ENCODE data around the gene SULT1A1.
"Not testable (repeated sequence)": the region's sequence is repeated elsewhere in the genome, so short reads cannot be mapped to it uniquely, and the experiment has no call there.

The SULT1A1 gene

DNA sequence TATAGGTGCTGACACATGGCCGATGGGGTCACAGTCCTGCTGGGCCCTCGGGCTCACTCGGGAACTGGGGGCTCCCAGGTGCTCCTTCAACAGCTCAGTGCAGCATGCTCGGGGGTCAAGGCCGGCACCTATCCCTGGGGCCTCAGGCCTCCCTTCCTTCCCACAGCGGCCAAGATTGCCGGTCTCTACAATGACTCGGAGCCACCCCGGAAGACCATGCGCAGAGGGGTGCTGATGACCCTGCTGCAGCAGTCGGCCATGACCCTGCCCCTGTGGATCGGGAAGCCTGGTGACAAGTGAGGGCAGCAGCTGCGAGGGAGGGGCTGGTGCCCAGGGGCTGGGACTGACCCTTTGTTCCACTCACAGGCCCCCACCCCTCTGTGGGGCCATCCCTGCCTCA, 19.9 kb downstream of the SULT1A1 start:
- DNase-seq, result no peak

DNA sequence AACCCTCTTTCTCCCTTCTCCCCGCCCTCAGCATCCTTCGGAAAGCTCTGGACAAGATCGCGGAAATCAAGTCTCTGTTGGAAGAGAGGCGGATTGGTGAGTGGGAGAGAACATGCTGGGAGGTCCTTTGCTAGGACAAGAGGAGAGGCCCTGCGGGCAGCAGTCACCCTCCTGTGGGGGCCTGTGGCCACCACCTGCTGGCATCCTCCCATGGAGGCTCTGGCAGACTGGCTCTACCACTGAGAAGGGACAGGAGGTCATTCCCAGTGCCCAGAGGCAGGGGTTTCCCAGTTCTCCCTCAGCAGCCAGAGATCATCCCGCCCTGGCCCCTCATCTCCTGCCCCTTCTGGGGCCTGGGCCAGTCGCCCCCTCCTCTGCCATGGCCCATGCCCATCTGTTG, 20.8 kb downstream of the SULT1A1 start:
- no peak for DNase-seq

DNA sequence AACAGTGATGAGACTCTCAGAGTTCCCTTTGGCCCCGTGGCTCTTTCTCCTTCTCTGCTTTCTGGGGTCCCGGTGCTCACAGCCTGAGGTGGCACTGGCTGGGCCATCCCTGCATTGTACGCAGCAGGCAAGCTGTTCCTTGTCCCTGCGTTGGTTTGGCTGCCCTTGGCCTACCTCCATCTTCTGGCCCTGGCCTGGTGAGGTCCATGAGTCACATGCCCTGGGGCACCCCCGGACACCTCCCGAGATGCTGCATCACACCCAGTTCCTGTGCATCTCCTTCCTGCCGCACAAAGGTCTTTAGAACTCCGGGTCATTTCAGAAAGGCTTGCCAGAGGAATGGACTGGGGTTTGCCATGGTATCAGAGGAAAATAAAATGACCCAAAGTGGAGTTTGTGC, 22.5 kb downstream of the SULT1A1 start:
- no peak for DNase-seq

DNA sequence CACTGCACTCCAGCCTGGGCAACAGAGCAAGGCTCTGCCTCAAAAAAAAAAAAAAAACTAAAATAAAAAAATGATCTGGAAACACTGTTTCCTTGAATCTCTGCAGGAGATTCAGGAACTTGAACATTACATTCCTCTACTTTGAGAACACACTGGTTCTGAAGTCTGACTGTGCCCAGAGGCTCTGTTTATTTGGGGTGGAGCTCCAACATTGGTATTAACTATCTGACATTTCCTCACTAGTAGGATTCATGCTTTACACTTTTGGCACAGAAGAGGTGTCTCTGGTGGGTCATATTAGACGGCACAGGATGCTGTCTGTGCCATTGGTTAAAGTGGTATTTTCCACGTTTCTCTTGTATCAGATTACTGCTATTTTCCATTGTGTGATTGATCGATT, 23.4 kb downstream of the SULT1A1 start:
- no peak for DNase-seq

DNA sequence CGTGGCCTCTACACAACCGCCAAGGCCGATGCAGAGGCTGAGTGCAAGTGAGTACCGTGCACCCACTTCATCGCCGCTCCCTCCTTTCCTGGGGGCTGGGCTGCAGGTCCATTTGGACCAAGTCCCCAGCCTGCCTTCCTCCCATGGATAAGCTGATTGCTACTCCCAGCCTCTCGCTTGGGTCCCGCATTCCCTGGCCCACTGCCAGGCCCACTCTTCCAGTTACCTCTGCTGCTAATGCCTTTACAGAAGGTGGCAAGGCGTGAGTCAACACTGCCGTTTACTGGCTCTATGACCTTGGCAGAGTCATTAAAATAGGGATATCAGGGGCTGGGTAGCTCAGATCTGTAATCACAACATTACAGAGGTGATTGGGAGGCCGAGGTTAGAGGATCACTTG, 24.2 kb downstream of the SULT1A1 start:
- DNase-seq, result no peak

DNA sequence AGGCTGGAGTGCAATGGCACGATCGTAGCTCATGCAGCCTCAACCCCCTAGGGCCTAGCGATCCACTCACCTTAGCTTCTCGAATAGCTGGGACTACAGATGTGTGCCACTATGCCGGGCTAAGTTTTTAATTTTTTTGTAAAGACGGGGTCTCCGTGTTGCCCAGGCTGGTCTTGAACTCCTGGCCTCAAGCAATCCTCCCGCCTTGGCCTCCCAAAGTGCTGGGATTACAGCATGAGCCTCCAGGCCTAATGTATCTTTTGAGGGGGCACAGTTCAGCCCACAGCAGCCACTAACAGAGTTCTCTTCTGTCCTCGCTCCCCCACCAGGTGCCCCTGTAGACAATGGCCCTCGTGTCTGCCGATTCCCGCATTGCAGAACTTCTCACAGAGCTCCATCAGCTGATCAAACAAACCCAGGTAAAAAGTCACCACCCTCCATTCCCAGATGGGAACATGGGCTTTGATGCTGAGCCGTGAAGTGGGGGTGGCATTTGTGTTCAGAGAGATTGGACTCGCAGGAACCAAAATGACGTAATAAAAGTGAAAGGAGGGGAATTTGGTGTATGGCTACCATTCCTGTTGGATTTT, 29.0 kb downstream of the SULT1A1 start:
- no peak for DNase-seq

DNA sequence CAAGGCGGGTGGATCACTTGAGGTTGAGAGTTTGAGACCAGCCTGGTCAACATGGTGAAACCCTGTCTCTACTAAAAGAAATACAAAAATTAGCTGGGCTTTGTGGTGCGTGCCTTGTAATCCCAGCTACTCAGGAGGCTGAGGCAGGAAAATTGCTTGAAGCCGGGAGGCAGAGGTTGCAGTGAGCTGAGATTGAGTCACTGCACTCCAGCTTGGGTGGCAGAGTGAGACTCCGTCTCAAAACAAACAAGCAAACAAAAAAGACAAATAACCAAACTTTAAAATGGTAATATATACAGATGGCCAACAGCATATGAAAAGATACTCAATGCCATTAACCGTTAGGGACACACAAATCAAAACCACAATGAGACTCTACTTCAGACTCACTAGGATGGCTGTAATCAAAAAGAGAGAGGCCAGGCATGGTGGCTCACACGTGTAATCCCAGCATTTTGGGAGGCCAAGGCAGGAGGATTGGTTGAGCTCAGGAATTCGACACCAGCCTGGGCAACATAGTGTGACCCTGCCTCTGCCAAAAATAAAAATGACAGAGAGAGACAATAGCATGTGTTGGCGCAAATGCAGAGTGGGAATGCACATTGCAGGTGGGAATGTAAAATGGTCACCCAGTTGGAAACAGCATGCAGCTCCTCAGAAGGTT, 34.3 kb downstream of the SULT1A1 start:
- DNase-seq, result no peak

DNA sequence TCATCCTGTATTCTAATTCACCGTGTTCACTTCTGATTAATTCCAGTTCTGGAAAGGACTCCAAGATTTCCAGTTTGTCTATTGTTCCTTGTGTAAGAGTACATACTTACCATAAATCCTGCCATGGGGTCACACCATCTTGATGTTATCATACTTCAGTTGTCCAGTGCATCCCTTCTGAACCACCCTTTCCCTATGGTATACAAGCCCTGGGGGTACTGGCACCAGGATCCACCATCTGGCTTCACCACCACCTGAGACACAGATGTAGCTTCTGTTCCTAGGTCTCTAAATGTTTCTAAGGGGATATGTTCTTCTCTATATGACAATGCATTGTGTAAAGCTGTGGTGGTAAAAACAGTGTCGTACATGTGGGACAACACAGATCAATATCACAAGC, 34.9 kb downstream of the SULT1A1 start:
- DNase-seq, result no peak

DNA sequence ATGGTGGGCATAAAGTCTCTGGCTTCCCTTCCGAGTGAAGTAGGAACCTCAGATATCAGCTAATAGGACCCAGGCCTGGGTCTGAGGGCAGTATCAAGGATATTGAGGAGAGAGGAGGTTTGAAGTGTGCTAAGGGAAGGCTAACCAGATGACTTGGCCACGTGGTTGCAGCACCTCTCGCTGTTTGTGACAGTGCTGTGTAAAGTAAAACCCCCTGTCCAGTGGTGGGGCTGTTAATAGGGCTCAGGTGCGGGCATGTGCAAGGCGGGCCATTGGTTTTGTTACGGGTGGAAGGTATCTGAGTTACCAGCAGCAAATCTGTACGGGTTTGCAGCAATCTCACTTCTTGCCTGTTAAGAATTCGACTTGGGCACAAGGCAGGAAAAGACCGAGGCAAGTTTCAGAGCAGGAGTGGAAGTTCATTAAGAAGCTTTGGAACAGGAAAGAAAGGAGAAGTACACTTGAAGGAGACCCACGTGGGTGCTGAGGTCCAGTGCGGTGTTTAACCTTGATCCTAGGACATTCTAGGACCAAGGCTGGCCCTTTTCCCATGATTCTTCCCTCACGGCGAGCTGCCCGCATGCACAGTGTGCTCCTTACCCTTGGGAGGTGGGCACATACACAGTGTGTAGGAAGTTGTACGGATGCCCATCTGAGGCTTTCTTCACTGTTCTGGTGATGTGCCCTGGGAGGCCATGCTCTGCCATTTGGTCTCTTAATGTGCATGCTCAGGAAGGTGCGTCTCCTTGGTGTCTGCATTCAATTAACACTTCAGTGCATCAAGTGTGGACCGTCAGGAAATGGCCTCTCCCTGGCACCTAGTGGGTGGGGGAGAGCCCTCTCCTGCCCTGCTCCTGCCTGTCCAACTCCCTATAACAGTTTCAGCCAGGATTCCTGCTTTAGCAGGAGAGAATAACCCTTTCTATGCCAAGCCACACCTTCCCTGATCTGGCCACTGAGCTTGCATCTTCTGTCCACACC, 35.8 kb downstream of the SULT1A1 start:
- no peak for DNase-seq

DNA sequence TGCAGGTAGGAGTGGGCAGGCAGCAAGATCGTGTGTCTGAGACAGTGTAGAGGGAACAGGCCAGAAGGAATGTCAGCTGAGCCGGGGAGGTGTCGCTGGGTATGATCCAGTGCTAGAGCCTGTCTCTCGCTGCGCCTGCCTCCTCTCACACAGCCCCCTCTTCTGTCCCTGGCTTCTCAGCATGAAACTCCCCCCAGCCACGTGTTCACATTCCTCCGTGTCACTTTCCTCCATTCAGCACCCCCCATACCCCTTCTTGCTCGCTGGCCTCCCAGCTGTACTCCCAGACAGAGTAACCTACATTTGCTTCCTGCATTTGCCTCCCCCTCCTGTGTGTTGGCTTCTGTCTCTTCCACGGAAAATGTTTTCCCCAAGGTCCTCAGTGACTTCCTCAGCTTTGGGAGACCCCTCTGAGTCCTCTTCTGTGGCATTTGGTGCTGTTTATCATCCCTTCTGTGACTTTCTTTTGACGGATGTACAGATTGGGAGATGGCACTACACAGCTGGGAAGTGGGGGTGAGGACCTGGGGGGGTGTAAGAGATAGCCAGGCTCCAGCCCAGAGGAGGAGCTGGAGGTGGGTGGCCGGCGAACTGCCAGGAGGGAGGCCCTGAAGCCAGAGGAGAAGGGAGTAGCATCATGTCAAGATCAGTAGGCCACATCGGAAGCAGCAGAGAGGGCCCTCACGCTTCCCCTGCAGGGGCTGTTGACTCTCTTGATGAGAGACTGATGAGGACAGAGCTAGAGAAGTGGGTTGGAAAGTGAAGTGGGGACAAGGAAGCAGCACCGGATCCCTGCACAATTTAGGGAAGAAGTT, 36.9 kb downstream of the SULT1A1 start:
- no peak for DNase-seq

DNA sequence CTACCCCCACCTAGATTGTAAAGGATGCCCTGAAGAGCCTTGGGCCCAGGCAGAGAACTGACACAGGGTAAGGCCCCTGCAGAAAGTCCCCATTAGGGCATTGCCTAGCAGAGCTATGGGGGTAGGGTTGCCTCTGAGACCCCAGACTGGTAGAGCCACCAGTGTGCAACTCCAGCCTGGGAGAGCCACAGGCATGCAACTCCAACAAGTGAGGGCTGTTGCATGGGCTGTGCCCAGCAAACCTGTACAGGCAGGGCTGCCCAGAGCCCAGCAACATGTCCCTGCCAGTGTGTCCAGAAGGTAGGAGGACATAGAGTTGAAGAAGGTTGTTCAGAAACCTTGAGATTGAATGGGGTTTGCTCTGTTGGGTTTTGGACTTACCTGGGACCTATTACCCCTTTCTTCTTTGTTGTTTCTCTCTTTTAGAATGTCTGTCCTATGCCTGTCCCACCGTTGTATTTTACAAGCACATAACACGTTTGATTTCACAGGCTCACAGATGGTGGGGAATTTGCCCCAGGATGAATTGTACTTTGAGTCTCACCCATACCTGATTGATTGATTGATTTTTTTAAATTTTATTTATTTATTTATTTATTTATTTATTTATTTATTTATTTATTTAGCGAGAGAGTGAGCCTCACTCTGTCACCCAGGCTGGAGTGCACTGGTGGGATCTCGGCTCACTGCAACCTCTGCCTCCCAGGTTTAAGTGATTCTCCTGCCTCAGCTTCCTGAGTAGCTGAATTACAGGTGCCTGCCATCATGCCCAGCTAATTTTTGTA, 39.7 kb downstream of the SULT1A1 start:
- no peak for DNase-seq

DNA sequence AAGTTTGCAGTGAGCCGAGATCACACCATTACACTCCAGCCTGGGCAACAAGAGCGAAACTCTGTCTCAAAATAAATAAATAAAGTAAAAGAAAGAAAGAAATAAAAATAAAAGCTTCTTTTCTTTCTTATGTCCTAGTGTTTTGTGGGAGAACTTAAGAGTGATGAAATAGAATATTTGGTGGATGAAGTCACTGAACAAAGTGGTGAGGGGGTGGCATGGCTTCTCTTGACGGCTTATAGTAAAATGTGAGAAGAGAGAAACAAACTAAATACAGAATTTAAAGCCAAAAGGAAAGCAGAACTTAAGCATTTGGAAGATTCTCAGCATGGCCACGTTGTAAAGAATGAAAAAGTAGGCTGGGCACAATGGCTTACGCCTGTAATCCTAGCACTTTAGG, 40.8 kb downstream of the SULT1A1 start:
- DNase-seq, result no peak

DNA sequence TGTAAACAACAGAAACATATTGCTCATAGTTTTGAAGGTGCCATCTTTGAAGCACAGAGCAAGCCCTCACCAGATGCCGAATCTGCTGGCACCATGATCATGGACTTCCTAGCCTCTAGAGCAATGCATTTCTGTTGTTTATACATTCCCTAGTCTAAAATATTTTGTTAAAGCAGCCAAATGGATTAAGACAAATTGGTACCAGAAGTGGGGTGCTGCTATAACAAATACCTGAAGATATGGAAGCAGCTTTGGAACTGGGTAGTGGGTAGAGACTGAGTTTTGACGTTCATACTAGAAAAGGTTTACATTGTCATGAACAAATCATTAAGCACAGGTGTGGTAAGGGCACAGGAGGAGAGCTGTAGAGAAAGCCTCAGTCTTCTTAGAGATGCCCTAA, 42.6 kb downstream of the SULT1A1 start:
- DNase-seq, result no peak

DNA sequence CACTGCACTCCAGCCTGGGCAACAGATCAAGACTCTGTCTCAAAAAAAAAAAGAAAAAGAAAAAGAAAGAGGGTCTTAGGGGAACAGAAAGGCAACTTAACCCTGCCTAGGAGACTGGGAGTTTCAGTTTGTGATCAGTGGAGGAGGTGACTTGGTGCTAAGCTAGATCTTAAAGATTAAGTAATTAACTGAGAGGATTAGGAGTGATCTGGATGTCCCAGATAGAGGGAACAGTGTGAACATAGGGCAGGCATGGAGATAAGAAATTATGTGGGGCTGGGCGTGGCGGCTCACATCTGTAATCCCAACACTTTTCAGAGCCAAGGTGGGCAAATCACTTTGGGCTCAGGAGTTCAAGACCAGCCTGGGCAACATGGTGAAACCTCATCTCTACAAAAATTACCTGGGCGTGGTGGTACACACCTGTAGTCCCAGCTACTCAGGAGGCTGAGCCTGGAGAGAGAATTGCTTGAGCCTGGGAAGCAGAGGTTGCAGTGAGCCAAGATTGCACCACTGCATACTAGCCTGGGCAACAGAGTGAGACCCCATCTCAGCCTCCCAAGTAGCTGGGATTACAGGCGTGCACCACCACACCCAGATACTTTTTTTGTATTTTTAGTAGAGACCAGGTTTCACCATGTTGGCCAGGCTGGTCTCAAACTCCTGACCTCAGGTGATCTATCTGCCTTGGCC, 43.5 kb downstream of the SULT1A1 start:
- DNase-seq, result not testable (repeated sequence)

DNA sequence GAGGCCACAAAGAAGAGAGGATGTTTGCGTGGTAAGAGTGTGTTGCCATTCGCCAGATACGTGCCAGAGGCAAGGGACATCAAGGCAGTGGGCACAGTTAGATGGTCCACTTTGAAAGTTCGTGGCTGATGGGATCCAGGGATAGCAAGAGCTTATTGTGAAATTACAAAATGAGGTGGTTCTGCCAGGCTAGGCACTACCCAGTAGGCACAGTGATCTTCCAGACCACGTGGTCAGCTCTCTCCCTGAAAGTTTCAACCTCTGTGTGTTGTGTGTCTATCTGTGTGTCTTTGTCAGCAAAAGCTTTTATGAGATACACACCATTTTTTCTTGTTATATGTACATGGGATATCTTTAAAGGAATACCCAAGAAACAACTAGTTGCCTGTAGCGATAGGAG, 46.6 kb downstream of the SULT1A1 start:
- no peak for DNase-seq

DNA sequence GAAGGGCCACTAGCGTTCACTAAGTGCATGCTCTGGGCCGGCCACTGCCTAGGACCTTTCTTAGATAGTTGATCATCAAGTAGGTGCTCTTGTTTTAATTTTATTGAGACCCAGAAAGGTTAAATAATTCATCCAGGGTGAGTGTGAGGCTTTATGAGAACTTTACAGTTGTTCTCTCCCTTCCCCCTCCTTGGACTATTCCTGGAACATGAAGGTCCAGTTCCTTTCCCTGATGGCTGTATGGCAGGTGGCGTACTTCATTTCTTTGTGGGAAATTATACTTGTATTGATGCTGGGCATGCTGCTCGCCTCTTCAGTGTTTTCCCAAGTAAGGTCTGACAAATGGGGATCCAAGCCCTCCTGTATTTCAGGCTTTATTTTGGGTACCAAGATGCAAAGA, 47.6 kb downstream of the SULT1A1 start:
- no peak for DNase-seq

DNA sequence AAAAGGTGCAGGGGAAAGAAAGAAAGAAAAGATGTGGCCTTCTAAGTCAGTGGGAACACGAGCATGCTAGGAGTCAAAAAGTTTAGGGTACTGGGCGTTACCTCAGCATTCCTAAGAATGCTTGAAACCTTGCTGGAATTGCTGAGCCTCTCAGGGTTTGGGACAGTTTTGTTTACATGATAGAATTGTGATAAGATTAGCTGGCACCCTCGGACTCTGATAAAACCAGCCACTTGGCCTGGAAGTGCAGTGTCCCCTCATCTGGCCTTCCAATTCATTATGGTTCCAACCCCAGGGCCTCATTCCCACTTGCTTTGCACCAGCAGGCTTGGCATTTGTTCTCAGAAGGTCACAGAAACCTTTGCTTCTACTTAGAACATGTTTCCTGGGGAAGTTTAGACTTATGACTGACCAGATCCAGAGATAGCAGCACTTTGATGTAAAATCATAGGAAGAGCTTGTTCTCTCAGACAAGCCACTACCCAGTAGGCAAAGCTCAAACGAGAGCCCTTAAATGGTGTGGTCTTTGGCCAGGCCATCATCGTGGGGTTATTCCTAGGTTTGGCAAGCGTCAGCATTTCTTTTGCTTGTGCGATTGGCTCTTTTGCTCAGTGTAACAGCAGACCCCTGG, 48.2 kb downstream of the SULT1A1 start:
- DNase-seq, result no peak

DNA sequence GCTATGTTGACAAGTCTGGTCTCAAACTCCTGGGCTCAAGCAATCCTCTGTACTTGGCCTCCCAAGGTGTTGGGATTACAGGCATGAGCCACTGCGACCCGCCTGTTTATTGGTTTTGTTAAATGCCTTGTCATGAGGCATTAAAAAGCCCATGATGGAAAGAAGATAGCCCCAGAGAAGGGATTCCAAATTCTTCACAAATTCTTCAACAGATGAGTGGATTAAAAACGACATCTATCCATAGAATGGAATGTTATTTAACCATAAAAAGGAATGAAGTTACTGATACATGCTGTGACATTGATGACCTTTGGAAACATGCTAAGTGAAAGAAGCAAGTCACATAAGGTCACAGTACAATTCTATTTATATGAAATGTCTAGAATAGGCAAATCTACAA, 51.4 kb downstream of the SULT1A1 start:
- DNase-seq, result no peak

DNA sequence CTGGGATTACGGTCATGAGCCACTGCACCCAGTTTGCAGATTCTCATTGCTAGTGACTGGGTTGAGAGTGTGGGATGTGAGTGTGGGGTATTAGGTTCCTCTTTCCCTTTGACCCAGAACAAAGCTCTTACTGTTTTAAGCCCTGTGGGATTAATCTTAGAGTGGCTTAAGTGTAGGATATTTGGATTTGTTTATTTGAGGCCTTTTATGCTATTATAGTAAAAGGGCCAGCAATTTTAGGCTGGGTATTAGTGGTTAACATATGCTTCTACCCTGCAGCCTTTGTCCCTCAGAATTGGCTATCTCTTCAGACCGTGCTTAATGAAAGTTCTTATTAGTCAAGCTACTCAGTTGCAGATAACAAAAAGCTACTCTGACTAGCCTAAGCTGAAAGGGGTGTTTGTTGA, 52.9 kb downstream of the SULT1A1 start:
- no peak for DNase-seq

DNA sequence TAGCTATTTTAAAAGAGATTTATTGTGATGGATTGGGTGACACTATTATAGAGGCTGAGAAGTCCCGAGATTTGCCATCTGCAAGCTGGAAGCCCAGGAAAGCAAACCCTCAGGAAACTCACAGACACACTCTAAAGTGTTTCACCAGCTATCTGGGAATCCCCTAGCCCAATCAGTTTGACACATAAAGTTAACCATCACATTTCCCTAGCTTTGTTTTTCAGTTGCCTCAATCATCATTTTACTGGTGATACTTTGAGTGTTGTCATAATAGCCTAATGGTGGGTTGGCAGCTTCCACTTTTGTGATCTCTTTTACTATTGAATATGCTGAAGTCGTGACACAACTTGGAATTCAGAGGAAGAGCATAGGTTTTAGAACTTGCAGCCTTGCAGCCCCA, 54.3 kb downstream of the SULT1A1 start:
- no peak for DNase-seq
